HG03354 (cell line): ENCODE measurements around the gene CCSER1.
A peak's percentile ranks its signal among the peaks of the same experiment; 100 is the strongest.
"Not testable (repeated sequence)": the region's sequence is repeated elsewhere in the genome, so short reads cannot be mapped to it uniquely, and the experiment has no call there.

Source experiments
- ATAC-seq: cut with Tn5 transposase; IDR thresholded peaks from one replicate; pipeline ENCODE4 v1.9.1; 2021; ENCODE audit warnings: mild to moderate bottlenecking; ENCODE audit not compliant: unreplicated experiment, poor library complexity, severe bottlenecking

Gene CCSER1

GRCh38 chr4:90274175-90274574 lies 147.0 kb downstream of the CCSER1 start:
- no peak for ATAC-seq

DNA sequence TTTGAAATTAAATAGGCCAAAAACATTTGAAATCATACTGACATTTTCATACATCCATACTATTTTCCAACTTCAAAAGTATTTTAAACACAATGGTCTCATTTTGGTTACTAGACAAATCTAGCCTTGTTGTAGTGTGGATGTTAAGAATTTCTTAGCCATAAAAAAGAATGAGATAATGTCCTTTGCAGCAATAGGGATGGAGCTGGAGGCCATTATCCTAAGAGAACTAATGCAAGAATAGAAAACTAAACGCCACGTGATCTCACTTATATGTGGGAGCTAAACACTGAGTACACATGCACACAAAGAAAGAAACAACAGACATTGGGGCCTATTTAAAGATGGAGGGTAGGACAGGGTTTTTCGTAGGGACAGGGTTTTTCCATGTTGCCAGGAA lies 153.8 kb downstream of the CCSER1 start:
- ATAC-seq, result no peak

DNA sequence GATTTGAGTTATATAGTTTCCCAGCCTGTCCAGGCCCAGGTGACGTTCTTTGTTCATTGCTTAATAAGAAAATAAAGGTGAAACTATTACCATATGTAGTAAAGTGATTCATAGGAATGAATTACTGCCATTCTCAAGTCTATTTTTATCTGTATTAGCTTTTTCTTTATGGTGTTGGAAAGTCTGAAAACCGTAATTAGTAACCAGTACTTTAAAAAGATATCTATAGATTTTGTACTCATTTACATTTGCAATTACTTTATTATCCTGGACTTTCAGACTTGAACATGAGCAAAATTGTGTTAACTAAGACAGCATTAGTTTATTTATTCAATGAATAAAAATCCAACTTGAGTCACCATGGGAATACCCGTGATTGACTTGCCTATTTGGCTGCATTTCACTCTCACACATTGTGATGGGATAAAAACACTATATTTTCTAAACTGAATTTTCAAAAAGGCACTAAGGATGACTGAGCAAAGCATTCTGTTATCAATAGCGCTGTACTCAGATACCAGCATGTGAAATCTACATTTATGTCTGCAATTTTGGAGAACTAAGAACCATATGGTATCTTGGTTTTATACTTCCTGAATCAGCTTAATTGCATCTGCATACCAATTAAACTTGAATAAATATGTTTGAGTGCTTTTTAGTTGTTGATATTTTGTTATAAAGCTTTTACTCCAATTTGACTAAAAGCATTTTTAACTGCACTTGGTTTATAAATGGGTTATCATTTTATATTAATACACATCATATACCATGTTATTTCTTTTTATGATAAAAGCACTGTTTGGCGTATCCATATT lies 154.6 kb downstream of the CCSER1 start:
- ATAC-seq, result no peak

DNA sequence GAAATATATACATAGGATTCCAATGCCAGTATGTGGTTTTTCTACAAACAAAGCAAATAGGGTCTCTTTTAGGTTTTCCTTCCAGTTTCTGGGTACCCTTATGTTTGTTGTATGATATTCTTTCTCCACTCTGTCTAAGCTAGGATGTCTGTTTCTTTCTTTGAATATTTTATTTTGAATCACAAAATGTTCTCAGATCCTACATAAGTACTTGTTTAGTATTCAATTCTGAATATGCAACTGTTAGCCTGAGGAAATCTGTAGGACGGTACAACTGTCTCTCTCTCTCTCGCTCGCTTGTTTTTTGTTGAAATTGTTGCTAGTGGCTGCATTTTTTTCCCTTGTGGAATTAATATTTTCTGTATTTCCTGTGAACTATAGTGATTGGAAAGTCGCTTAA lies 163.2 kb downstream of the CCSER1 start:
- no peak for ATAC-seq

DNA sequence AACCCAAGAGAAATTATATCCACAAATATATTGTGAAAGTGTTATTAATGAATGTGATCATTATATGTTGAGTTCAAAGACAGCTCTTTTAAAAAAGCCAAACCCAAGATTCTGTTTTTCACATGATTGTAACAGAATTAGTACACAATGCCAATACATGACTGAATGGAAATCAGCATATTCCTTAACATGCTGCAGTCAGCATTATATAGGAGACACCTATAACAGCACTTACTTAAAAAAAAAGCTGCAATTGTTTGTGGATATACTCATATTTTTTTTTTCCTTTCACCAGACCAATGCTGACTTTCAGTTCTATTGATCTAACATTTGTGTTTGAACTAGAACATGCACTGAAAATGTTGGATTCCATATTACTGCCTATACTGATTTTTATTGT lies 165.2 kb downstream of the CCSER1 start:
- ATAC-seq, result no peak

GRCh38 chr4:90293320-90293719 lies 166.1 kb downstream of the CCSER1 start:
- ATAC-seq, result no peak

DNA sequence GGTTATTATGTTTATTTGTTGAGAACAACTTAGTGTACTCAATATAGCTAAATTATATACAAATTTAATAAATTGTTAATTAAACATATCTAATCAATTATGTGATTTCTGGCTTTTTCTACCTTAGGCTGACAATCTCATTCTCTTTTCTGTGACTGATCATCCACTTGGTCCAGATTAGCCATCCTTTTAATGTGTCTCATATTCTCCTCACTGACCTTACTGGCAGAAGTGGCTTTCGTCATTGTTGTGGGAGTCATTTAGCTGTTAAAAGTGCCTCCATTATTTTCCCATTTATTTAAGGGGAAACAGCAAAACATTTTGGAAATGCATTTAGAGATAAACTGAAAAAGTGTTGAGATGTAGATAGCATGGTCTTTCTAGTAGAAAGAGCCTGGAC lies 172.2 kb downstream of the CCSER1 start:
- ATAC-seq, result no peak

DNA sequence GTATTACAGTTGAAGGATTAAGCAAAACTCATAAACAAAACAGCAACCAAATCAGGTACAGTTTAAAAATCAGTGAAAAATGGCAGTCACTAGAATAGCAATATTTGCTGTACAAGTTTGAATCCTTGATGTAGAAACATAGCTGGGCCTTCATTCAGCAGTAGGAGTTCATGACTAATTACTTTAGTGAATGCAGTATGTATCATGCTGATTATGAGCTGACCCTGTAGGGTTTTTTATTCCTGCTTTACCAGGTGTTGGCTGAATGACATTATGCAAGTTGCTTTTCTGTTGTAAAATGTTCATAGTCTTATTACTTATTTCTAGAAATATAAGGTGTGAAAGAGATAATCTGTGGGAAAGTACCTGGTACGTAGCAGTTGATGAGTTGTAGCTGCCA lies 179.6 kb downstream of the CCSER1 start:
- ATAC-seq, result no peak

DNA sequence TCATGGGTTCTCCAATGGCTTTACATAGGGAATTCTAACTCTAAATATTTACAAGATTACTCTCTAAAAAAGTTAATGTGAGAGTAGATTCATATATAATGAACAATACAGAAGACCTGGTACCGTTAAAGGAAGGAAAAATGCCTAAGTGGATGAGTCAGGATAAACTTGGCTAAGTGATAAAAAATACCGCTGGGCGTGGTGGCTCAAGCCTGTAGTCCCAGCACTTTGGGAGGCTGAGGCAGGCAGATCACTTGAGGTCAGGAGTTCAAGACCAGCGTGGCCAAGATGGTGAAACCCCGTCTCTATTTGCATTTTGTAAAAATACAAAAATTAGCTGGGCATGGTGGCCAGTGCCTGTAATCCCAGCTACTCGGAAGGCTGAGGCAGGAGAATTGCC lies 189.9 kb downstream of the CCSER1 start:
- ATAC-seq, result not testable (repeated sequence)

- ATAC-seq, result no peak
Measured at GRCh38 chr4:90317785-90318184, 190.6 kb downstream of the CCSER1 start.

DNA sequence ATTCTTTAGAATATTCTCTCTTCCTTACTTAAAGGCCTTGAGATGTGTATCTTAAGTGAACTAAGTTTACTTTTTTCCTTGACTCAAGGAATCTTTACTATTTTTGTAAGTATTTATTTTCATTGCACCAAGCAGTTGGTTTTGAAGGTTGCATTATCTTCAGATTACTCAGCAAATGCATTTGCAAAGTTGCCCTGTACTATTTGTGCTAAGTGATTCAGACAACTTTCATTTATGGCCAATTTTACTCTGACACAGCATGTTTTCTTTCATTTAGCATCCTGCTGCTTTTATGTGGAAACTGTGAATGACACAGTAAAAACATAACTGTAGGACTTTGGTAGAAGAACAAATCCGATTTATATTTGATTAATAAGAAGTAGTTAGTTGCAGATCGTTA lies 191.0 kb downstream of the CCSER1 start:
- no peak for ATAC-seq

- ATAC-seq, result no peak
Measured at GRCh38 chr4:90328558-90328957, 201.4 kb downstream of the CCSER1 start.

DNA sequence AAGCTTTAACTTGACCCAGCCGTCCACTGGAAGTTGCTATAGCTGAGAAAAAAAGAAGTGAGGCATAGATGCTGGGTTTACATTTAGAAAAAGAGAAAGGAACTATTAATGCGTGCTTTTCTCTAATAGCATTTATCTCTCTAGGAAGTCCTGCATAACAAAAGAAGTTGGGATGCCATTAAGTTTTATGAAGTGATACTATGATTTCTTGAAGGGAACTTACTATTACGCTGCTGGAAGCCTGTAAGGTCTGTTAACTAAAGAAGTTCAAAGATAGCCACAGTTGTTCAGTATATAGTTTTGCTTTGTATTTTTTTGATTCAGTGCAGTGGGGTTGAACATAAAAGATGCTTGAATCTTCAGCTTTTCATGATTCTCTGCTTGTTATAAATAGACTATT lies 203.4 kb downstream of the CCSER1 start:
- no peak for ATAC-seq

GRCh38 chr4:90345549-90346215 lies 218.5 kb downstream of the CCSER1 start:
- ATAC-seq, result no peak

- no peak for ATAC-seq
Measured at GRCh38 chr4:90349636-90350035, 222.4 kb downstream of the CCSER1 start.

DNA sequence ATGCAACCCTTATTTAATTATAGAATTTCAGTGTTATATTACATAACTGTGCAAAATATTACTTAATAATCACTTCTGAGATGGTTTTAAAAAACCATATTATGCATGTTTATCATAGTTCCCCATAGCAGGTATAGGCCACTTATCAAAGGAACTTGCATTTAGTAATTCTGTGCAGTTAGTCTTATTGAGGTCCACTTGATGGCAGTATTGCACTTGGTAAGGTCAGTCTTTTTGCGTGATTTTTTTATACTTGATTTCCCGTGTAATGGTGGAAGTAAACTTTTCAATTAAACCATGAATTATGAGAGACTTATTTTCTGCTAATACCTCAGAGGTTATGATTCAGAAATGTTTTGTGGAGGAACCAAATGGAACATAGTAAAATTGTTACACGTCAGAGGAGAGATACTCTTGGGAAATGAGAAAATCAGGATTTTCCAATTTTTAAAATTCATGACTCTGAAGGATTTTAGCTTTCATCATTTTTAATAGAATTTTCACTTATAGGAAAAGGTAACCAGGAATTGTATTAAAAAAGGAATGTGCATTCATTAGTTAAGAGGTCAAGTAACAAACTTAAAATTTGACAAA lies 230.0 kb downstream of the CCSER1 start:
- peak; percentile 53 for ATAC-seq

- ATAC-seq, result no peak
Measured at GRCh38 chr4:90375081-90375480, 247.9 kb downstream of the CCSER1 start.

GRCh38 chr4:90393215-90393614 lies 266.0 kb downstream of the CCSER1 start:
- no peak for ATAC-seq

- ATAC-seq, result no peak
Measured at GRCh38 chr4:90403781-90404180, 276.6 kb downstream of the CCSER1 start.

- ATAC-seq, result not testable (repeated sequence)
Measured at GRCh38 chr4:90407897-90408296, 280.7 kb downstream of the CCSER1 start.

DNA sequence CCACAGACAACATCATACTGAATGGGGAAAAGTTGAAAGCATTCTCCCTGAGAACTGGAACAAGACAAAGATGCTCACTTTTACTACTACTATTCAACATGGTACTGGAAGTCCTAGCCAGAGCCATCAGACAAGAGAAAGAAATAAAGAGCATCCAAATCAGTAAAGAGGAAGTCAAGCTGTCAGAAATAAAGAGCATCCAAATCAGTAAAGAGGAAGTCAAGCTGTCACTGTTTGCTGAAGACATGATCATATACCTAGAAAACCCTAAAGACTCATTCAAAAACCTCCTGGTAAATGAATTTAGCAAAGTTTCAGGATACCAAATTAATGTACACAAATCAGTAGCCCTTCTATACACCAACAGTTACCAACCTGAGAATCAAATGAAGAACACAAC lies 285.6 kb downstream of the CCSER1 start:
- not testable (repeated sequence) for ATAC-seq
